Dedifferentiated amniotic fluid mesenchymal stem cell (primary cell): ENCODE results near the gene TRHDE.

Experiments
- DNase-seq: peaks from one replicate; pipeline ENCODE4 v3.0.0-alpha.2; 2016; ENCODE audit errors: extremely low spot score

TRHDE gene

DNA sequence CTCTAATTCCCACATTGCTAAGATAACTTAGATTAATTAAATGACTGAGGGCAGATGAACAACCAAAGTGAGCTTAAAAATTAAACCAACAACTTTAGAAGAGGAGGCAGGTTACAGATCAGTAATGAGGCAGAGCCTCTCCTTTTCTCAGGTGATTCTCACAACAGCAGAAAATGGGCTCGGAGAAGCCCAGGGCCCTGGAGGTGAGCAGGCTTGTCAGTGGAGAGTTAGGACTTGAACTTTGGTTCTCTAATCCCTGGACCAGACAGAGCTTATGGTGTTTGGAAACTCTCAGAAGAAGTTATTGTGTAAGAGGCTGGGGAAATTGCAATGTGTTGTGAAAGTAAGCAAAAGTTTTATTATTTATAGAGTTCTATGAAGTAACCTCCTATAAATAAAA, 2.8 kb downstream of the TRHDE start:
- peak; percentile 67 for DNase-seq

DNA sequence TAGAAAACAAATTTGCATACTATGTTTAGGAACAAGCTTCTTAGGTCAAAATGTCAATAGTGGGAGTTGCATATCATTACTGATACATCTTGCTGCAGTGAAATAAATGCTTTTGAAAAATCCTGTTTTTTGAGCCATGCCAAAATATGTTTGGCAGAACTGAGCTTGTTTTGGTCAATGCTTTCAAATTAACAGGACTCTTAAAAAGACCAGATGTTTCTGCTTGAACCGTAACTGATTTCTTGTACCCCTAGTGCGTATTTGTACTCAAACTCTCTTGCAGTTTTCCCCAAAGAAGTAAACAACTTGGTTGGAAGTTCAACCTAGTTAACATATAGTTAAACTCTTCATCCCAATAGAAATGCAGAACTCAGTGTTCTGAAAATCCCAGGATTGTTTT, 3.4 kb downstream of the TRHDE start:
- DNase-seq, result no peak

DNA sequence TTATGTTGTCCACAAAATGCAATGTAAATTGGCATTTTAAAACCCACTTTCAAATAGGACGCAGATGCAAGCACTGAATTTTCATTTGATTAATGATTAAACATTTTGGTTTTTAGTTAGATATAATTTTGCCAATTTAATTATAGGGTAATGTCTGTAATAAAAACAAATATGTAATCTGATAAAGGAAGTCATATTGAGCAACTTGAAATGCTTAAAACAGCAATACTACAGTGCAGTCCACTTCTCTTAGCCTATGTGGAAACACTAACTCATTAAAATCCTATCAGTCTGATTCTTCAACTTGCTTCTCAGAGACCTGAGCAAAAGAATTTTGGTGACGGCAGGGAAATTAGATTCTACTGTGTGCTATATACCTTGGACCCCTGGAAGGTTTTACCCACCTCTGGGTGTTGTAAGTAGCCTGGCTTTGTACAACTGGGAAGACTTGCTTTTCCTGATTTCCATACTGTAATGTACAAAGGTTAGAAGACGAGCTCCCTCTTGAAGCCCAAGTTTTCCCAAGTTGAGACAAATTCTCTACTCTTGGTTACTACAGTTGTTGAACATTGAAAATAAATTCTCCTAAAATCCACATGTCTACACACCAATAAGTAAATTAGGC, 4.1 kb downstream of the TRHDE start:
- no peak for DNase-seq

DNA sequence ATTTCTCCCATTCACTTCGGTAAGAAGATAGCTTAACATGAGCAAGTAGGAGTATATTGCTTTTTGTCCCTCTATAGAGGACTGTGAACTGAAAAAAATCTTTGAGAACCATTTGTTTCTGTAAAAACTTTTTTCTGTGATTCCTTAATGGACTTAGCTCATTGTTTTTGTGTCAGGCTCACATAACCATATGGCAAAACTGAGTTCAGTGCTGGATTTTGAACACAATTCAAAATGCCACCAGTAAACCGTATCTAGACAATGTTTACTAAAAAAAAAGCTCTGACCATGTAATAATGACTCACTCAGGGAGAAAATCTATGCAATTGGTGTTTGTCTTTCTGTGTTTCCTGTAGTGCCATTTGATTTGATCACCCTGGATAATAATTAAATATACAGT, 5.2 kb downstream of the TRHDE start:
- DNase-seq, result no peak

DNA sequence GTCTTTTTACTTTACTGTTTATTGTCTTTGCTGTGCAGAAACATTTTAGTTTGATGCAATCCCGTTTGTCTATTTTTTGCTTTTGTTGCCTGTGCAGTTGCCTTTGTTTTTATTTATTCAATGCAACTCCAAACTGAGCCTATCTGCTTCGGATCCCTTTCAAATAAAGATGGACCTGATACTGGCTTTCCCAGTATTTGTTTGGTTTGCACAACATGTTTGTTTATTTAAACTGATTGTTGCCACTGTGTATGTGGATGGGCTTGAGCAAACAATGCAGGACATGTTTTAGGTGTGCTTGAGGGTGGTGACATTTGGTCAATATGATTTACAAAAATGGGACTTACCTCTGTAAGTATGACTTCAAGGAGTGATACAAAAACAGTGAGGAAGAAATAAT, 6.7 kb downstream of the TRHDE start:
- no peak for DNase-seq

DNA sequence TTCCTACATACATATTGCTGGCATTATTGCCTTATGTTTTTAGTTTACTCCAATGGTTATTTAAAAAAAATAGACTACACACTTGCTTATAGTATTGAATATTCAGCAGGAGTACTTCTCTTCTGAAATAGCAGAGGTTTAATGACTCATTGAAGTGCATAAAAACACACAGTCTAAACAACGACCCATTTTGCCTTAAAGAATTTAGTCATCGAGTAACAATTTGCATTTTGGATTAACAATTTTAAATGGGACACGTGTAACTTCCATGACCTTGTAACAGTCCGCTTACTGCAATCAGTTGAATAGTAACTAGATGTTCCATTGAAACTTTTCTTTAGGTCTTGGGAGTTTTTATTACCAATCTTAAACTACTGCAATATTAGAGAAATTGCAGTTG, 9.0 kb downstream of the TRHDE start:
- DNase-seq, result no peak

DNA sequence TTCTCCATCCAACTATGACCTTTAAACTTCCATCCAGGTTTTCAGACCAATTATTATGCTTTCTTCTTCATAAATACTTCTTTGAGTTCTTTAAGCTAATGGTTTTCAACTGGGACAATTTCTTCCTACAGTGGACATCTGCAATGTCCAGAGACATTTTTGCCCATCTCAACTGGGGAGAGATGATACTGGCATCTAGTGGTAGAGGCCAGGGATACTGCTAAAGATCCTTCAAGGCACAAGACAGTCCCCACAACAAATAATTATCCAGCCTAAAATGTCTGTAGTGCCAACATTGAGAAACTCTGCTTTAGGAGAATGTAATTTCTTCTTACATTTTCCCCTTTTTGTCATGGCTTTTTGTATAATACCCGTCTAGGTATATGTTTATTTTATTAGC, 10.6 kb downstream of the TRHDE start:
- no peak for DNase-seq

DNA sequence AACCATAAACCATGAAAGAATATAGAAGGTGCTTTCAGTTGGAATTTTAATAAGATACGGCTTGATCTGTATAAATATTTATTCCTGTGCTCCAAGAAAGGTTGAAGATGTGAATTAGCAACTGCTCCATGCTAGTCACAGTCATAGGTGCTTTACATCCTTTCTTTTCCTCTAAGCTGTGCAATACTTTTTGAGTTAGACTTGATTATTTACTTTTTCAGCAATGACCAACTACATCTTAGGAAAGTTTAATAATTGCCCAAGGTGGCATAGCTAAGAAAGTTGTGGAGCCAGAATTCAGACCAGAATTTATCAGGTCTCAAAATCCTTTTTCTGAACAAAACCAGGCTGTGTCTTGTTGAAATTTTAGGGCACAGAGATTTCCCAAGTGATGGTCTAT, 13.7 kb downstream of the TRHDE start:
- no peak for DNase-seq

DNA sequence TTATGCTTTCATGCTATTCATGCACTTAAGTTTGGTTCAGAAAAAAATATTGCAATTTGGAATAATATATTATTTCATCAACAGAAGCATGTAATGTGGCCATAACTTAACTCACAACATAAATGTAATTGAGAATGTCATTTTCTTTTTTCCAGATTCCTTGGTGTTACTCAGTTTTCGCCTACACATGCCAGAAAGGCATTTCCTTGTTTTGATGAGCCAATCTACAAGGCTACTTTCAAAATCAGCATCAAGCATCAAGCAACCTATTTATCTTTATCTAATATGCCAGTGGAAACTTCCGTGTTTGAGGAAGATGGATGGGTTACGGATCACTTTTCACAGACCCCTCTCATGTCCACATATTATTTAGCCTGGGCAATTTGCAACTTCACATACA, 14.4 kb downstream of the TRHDE start:
- DNase-seq, result no peak

DNA sequence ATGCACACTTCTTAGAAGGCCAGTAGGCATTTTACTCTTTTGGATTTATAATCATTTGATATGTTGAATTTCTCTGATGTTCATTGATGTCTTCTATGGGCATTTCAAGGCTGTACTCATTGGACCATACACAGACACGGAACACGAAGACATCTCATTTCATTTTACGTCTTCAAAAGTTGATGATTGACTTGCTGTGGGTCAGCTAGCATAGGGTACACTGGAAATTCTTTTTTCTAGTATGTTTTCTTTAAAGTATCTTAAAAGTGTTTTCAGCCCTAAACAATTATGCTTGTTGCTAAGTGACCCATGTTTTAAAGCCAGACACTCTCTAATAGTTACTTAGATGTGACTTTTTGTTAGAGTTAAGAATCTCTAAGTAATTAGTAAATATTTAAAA, 16.3 kb downstream of the TRHDE start:
- DNase-seq, result no peak

DNA sequence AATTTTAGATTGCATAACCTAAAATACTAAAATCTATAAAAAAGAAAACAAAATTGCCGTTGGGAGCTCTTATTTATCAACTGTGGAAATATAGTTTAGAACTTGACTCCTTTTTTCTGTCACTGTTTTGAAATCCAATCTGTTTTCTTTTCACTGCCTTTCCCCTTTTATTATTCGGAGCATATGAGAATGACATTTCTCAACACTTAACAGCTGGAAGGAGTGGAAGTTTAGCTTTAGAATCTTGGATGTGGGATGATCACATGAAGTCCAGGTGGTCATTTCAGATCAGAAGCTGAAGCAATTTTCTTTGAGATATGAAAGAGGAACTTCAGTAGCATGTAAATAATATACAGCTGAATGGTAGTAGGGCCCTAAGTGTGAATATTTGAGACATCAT, 16.7 kb downstream of the TRHDE start:
- no peak for DNase-seq

DNA sequence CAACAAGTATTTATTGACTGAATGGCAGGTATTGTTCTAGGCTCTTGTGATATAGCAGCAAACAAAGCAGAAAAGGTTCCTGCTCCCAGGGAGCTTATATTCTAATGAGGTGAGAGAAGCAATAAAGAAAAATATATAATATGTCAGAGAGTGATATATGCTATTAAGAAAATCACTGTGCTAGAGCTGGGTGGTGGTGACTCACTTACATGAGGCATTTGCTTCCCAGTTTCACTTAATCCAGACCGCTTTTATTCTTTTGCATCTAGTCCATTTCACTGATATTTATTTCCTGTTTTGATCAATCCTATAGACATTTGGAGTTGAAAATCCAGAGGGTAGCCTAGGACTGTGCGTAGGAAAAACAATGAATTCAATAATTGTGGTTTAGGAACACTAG, 17.5 kb downstream of the TRHDE start:
- DNase-seq, result no peak

DNA sequence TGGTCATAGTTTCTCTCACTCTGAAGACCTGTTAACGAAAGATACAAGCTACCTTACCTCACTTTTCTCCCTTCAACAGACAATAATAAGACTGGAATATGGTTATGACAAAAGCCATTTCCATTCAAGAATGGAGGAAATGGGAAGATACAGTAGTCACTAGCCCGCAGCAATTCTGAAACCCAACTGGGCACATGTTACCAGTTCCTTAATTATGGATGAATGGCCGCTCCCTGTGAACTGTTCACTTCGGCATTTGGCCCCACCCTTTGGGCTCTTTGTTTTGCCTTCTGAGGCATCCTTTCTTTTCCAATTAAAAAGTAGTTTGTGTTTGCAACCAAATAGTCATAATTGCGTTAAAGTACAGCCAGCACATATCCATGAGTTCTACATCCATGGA, 19.0 kb downstream of the TRHDE start:
- DNase-seq, result no peak

DNA sequence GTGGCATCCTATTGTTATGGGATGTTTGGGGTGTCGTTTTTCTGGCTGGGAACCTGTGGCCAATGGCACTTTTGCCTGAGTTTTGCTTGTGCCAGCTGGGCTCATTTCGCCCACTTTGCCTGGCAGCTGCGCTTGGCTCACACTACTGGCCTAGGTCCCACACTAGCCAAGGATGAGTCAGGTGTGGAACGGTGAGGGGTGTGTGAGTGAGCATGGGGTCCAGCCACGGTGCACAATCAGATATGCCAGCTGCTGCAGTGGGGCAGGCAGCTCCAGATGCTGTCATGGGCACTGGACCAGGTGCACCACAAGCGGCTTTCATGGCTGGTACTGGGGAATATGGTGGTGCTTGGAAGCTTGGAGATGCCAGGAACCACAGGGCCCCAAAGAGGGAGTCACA, 21.5 kb downstream of the TRHDE start:
- no peak for DNase-seq

DNA sequence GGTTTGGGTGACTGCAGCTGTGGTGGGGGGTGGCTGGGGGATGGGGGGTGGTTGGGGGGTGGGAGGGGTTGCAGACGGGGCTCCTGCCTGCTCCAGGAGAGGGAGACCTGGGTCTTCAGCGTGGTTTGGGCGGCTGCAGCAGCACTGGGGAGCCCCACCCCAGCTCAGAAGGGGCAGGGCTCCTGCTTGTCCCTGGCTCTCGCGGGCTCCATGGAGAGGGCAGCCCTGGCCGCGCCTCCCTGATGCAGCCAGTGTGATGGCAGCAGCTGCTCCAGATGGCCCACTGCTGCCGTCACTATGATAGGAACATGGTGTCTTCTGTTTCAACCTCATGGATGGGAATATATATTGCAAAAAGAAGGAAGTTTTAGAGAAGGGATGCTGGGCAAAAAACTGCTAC, 22.9 kb downstream of the TRHDE start:
- no peak for DNase-seq

DNA sequence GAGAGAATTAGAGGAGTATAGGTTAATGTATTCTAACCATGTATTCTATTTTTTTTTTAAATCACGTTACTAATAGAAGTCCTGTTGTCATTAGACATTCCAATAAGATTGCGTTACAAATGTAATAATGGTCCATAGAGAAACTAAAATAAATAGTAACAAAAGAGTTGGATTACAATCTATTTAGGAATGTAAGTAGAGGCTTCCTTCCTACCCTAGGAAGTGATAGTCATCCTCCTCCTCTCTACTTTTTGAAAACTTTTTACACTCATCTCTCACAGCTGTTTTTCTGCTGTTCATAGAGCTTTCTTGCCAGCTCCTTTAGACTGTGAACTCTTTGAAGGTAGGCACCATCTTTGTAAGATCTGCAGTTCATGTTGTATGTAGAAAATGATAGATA, 23.6 kb downstream of the TRHDE start:
- DNase-seq, result no peak

DNA sequence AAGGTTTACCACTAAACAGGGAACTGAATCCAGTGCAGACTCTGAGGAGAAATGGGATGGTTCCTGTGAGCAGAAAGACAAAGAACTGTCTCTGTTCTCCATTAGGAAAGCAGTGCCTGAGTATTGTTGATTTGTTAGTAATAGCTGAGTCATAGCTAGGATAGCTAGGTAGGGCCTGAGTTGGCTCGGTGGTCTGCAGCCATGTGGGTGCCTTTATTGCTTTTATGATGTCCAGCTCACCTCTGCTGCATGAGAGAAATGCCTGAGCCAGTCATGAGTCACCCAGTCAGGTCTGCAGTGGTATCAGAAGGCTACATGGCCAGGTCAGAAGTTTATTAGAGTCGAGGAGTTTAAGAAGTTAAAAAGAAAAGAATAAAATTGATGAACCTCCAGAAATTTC, 24.2 kb downstream of the TRHDE start:
- no peak for DNase-seq

DNA sequence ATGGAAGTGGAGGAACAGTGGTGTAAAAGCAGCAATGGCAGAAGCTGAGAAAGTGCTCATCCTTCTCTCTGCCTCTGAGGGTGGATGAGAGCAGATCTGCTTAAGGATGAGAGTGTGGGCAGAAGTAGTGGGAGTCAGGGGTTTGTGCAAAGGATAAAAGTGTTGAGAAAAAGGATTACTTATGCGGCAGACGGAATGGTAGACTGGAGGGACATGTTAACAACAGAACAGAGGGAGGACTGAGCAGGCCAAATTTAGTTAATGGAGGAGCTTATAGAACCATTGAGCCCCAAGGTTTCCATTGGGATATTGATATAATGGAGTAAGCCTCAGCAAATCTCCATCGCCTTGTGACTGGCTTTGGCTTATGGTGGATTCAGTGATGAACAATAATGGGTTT, 25.5 kb downstream of the TRHDE start:
- DNase-seq, result no peak

DNA sequence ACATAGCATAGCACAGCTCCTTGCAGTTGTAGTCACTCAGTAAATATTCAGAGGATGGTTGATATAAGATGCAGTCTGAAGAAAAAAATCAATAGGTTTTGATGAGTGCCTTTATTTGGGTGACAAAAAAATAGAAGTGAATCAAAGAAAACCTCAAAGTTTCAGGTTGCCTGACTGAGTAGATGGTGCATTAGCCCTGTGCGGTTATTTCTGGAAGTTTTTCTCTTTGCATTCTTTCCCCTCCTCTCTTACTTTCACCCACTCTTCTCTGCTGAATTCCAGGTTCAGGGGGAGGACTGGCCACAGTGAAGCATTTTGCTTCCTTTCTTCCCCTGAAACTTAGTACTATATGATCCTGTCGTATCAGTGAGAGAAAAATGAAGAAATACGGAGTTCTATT, 28.6 kb downstream of the TRHDE start:
- DNase-seq, result no peak

DNA sequence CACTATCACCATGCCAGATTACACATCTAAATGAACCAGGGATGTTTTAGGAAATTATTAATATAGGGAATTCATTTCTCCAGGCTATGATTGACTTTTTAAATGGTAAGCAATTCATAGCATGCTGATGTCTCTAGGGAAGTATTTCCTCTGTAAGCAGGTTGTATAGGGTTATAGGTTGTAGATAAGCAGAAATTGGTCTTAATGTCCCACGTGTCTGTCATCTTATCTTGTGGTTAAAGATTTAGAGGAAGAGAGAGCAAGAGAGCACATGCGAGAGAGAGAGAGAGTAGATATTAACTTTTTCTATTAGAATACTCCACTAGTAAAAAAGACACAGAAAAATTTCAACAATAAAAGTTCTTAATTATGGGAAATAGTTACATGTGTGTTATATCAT, 32.6 kb downstream of the TRHDE start:
- no peak for DNase-seq

DNA sequence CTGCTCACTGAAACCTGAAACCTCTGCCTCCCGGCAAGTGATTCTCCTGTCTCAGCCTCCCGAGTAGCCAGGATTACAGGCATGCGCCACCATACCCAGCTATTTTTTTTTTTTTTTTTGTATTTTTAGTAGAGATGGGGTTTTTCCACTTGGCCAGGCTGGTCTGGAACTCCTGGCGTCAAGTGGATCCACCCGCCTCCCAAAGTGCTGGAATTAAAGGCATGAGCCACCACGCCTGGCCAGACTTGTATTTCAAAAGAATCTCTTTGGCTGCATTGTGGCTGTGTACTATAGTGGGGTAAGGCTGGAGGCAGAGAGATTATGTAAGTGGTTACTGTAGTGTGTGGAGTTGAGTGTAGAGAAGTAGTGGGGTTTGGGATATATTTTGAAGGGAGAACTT, 35.1 kb downstream of the TRHDE start:
- DNase-seq, result no peak

DNA sequence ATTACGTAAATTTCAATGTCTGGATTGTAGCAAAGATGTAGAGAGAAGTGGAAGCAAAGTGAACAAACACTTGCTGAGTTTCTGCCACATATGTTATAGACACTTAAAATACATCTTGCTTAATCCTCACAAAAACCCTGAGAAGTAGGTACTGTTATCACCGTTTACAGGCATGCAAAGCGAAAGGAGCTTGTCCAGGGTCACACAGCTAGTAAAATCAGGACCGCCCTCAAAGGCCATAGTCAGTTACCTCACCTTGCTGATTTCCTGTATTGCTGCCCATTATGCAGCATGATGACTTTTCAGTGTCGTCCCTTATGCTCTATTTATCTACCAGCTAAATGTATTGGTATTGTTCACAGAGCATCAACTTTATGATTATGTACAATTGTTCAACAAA, 39.8 kb downstream of the TRHDE start:
- no peak for DNase-seq

DNA sequence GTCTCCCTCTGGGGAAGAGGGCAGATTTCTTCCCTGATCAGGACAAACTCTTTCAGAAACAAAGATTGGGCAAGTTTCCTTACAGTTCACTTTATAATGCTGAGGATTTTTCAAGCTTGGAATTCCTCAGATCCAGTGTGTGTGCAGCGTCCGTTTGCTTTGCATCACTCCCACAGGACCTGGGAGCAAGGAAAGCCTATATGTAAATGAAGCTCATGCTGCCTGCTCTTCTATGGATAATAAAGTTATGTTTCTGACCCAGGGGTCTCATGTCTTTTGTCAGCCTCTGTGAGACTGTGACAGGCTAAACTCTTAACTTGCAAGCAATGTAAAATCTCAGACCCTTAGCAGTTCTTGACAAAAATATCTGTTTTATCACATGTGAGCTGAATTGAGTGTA, 41.6 kb downstream of the TRHDE start:
- DNase-seq, result no peak

DNA sequence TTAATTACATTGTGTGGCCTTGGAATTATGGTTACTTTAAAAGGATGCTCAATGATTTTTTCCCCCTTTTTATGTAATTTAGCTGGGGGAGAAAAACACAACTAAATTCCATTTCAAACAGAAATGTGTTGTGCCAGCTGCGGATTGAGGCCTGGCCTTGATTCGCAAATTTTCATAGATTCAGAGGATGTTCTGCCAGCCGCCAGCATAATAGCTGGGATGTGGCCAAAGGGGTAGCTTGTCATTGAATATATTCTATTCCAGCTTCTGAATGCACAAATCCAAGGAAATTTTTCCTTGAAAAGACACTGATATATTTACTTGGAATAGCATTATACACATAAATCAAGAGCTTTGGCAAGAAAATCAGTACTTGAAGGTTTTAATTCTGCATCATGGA, 43.7 kb downstream of the TRHDE start:
- no peak for DNase-seq

DNA sequence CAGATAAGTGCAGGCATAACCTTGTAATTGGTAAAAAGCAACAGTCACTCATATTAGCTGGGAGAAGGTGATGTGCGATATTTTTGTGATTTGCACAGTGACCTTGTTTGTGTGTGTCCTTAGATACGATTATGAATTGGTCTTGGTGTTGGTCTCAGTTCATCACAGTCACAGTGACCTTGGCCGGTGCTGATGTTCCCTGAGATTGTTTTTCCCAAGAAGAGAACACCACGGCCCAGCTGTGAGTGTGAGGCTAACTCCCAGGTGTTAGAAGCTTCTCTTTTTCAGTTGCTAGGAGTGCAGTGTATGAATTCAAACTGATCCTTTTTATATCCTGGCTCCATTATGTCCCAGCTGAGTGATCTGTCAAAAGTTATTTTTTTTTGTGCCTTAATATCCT, 46.2 kb downstream of the TRHDE start:
- no peak for DNase-seq
